Measurements from ENCODE around the gene PLSCR3.

PLSCR3 gene

DNA sequence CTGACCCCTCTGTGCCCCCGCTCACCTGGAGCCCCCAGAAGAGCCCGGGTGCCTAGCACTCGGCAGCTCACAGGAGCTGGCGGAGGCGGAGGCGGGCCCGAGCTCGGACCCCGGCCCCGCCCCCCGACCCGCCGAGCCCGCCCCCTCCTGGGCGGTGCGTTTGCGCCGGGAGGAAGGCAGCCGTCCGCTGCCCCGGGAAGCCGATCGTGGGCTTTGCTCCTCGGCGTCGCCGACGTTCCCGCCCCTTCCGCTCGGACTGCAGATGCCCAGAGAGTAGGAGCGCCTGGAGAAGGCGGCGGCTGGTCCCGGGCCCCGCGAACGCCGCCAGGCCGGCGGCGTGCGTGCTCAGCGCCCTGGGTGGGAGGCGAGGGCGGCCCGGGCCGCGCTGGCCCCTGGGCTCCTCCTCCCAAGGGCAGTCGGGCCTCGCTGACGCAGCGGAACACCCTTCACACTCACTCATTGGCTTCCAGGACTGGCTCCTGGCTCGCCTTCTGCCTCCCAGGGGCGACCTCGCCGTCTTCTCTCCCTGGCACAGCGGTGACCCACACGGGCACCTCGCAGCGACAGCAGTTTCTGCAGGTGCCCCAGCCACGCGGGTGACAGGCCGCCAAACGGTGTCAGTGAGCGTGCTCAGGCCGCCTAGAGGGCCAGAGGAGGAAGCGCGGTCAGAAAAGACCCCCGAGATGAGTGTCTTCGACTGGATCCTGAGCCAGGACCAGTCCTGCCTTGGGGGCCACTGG lies at the start of gene PLSCR3:
Gene PLSCR3, minus strand, starts transcription at position 74 of the 740 bp plus-strand sequence. CDS start 415 bp downstream, outside the sequence.
- peak; percentile 76 for DNase-seq

DNA sequence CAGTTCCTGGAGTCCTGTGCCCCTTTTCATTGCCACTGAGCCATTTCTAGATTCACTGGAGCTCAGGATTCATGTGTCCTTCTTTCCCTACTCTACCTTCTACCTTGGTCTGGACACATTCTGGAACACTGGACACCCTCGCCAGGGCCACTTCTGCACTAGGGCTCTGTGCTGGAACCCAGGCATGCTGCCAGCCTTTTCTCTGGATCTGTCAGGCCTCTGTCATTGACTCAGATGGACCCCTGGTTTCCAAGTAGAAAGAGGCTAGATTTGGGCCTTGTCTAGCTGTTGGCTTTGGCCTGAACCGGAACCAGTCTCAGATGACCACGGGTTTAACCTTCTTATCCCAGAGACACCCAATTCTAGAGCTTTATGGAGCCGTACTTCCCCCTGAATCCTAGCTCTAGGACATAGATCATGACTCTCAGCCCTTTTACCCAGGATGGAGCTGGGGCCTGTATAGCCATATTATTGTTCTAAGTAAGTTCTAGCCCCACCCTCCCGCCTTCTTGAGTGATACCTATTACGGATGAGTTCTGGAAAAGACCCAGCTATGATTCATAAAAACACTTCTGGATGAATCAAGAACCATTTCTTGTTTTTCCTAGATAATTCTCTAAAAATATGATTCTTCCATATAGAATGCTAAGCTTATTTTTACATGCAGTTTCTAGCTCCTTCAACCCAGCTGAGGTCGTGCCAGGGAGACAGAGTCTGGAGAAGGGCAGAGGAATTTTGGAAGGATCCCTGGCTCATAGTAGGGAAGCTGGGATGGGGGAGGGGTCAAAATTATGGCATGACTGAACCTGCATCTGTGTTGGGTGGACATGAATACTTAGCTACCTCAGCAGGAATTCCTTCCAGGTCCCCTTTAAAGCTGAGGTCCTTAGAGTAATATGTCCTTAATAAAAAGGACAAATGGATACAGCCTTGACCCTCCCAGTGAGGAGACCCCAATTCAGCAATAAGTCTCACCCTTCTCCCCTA lies 49.5 kb upstream of the PLSCR3 start:
- DNase-seq, result no peak

DNA sequence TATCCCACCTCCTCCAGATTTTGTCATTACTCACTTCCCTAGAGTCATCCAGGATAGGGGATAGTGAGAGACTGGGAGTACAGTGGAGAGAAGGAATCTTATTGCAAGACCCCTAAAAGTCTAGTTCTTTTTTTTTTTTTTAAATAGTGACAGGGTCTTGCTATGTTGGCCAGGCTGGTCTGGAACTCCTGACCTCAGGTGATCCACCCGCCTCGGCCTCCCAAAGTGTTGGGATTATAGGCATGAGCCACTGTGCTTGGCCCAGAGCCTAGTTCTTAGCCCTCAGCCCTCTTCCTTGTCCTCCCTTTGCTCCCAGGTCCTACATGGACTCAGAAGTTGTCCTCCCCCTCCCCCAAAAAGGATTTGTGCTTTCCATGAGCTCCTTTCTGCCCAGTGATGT lies 47.8 kb upstream of the PLSCR3 start:
- no peak for DNase-seq

GRCh38 chr17:7441266-7441665 lies 46.9 kb upstream of the PLSCR3 start:
- DNase-seq, result no peak

- no peak for DNase-seq
These were observed 46.5 kb upstream of the PLSCR3 start for GRCh38 chr17:7440834-7441195.

DNA sequence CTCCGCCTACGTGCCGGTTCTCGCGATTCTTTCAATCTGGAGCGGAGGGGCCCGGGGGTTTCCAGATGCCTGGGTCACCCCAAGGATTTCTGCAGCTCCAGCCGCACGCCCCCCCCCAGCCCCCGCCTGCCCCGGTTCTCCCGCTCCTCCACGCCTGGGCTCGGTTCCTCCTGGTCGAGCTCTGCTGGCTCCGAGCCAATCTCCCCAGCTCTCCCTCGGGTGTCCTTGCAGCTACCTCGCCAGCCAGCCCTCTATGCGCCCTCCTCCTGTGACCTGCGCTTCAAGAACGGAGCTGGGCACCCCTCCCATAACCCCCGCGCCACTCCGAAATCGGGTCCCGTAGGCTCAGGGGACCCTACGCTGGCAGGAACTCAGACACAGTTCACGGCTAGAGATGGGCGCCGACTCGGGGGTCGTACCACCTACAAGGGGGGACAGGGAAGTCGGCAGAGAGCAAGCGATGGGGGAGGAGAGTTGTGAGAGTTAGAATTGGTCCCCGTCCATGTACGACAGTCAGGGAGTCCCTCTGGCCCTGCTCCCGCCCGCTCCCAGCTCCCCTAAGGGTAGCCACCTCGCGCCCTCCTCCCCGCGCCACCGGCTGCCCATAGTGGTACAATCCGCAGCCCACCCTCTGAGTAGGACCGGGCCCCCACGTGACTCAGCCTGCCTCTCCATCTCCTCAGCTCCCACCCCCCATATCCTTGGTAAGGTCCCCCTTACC lies 45.9 kb upstream of the PLSCR3 start:
- DNase-seq, result no peak

GRCh38 chr17:7439462-7440112 lies 45.3 kb upstream of the PLSCR3 start, which contains the start of gene FGF11:
TSS of gene FGF11 (plus strand) at chr17:7439512. CDS start at chr17:7439621, 109 bp downstream.
- no peak for DNase-seq

DNA sequence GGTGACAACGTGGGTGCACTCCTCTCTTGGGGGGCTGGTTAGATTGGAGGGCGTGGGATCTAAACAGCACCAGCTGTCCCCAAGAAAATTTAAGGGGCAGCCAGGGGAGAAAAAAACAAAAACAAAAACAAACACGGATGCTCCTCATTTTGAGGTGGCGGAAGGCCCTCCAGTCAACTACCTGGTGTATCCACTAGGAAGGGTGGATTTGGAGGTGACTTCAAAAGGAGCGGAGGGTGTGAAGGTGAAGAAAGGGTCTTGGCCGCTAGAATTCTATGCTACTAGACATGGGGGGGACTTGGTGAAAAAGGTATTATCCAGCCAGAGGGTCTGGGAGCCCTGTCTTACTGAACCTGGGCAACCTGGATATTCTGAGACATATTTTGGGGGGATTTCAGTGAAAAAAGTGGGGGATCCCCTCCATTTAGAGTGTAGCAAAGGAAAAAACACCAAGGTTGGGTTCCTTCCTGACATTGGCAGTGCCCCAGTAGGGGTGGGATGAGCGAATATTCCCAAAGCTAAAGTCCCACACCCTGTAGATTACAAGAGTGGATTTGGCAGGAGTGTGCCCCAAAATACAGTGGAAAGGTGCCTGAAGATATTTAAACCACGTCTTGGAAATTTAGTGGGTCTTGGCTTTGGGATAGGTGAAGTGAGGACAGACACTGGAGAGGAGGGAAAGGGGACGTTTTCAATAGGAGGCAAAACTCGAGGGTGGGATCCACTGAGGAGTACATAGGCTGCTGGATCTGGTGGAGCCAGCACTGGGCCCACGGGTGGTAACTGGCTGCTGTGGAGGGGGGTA lies 44.5 kb upstream of the PLSCR3 start:
- no peak for DNase-seq

GRCh38 chr17:7437950-7438614 lies 43.8 kb upstream of the PLSCR3 start:
- peak; percentile 35 for DNase-seq

DNA sequence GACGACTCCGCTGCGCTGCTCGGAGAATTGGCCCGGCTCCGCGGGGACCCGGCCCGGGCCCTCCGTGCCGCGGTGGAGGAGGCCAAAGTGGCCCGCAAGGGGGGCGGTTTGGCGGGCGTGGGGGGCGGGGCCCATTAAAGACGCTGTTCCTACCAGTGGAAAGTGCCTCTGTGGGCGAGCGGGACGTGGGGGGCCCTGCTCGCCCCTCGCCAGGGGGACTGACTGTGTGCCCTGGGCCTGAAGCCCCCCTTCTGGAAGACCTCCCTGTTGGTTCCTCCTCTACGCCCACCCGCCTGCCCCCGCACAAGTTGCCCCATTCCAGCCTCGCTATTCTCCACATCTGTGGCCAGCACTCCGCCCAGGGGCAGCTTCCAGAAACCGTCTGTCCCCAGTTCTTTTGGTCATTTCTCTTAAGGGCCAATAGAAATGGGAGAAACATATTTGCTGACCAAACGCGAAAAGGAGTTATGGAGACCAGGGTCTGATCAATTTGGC lies 43.1 kb upstream of the PLSCR3 start:
- no peak for DNase-seq

DNA sequence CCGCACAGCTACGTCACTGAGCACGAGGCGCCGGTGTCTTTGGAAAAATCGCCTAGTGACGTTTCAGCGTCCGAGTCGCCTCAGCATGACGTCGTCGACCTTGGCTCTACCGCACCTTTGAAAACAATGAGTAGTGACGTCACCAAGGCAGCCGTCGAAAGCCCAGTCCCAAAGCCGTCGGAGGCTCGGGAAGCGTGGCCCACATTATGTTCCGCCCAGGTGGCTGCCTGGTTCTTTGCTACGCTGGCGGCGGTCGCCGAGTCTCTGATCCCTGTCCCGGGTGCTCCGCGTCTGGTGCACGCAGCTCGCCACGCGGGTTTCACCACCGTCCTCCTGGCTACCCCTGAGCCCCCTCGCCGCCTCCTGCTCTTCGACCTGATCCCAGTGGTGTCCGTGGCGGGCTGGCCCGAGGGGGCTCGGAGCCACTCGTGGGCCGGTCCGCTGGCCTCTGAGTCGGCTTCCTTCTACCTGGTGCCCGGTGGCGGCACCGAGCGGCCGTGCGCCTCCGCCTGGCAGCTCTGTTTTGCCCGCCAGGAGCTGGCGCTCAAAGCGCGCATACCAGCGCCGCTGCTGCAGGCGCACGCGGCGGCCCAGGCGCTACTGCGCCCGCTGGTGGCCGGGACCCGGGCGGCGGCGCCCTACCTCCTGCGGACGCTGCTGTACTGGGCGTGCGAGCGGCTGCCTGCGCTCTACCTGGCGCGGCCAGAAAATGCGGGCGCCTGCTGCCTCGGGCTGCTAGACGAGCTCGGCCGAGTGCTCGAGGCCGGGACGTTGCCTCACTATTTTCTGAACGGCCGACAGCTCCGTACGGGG lies 42.4 kb upstream of the PLSCR3 start:
- DNase-seq, result peak; percentile 77

GRCh38 chr17:7435676-7436555 lies 41.6 kb upstream of the PLSCR3 start:
- DNase-seq, result peak; percentile 52

- DNase-seq, result no peak
These were observed 38.0 kb upstream of the PLSCR3 start for GRCh38 chr17:7432296-7432695.

- no peak for DNase-seq
These were observed 36.9 kb upstream of the PLSCR3 start for GRCh38 chr17:7431231-7431630.

DNA sequence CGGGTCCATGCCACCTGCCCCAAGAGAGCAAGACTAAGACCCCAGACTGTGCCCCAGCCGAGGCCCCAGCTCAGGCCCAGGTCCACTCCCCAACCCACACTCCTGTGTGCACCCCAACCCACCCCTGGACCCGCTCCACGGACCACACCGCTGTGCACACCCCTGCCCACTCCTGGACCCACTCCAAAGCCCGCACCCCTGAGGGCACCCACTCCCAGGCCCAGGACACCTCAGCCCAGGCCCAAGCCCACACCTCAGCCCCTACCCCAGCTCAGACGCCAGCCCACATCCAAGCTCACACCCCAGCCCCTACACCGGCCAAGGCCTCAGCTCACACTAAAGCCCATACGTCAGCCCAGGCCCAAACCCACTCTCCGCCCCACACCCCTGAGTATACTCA lies 35.4 kb upstream of the PLSCR3 start:
- DNase-seq, result no peak

DNA sequence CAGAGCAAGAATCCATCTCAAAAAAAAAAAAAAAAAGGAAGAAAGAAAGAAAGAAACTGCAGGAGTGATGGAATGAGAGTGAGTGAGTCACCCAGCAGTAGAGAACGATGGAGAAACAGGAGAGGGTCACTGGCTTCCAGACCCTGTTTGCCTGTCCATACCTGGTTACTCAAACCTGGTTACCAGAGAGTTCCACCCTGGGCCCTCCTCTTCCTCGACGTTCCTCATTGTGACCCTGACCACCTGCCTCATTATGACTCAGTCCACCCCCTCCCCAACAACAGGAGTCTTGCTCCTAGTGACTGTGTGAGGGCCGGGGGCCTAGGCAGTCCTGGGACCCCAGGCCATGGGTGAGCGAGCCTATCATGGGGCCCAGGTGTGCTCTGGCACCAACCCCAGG lies 34.2 kb upstream of the PLSCR3 start, which contains the start of gene SPEM3:
Gene SPEM3, plus strand, starts transcription at position 301 of the 400 bp plus-strand sequence. Its CDS starts 46 bp downstream, at position 347.
- DNase-seq, result no peak

DNA sequence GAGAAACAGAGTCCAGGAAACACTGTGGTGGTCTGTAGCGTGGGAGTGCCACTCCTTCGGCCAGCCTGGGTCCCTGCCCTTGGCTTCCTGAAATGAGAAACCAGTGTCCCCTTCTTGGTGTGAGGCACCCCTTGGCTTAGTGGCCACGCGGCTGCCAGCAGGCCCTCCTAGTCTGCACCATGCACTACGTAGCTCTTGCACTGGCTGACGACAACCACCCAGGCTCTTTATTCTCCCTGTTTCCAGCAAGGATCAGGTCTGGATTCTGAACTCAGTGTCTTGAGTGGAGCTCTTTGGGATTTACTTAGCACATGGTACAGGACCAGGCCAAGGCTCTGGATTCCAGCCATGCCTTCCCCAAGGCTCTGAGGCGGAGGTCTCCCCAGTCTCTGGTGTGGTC lies 33.2 kb upstream of the PLSCR3 start:
- no peak for DNase-seq

GRCh38 chr17:7426896-7427489 lies 32.7 kb upstream of the PLSCR3 start:
- no peak for DNase-seq
